Ureter (tissue), 1 donor: ENCODE measurements around the gene SIMC1. TPM values are rescaled to one million over a fixed set of nuclear protein-coding genes. Genes with fewer than 3 reads are reported as not detected.

ENCODE experiments used
- DNase-seq: peaks from one replicate; pipeline ENCODE4 v3.0.0-alpha.2; 2020; ENCODE audit warnings: low spot score
- total RNA-seq: library from RNA; stranded (reverse); gene quantifications from one replicate; pipeline ENCODE4 v1.2.4, GENCODE V29; 2023
- donor health status: DM: yes; HTN: yes; CAD: no.

SIMC1 gene
- total RNA-seq, 1 donor from 2014 or later = 25.7 TPM

DNA sequence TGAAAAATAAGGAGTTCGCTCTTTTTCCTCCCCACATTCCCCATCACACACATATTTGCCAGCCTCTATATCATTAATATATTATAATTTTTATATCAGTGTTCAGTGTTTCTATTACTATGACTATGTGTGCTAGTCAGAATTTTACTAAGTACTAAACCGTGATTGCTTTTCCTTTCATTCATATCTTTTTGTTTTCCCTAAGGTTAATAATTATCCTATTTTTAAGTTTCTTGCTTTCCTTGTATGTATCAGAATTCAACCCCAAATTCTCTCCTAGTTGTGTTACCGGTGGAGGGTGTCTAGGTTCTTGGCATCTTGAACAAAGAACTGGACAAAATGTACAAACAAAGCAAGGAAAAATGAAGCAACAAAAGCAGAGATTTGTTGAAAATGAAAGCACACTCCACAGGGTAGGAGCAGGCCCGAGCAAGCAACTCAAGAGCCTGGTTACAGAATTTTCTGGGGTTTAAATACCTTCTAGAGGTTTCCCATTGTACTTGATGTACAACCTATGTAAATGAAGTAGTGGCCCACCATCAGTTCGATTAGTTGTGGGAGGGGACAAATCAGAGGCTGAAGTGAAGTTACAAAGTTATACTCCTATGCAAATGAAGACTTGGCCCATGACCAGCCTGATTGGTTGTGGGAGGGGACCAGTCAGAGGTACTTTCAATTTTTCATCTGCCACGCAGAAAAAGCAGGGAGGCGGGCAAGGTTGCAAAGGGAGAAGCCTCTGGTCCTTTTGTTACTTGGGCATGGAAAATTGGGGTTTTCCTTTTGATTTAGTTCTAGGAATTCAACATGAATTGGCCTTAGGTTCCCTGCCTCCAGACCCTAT is 79.5 kb downstream of the SIMC1 start:
- no peak for DNase-seq

DNA sequence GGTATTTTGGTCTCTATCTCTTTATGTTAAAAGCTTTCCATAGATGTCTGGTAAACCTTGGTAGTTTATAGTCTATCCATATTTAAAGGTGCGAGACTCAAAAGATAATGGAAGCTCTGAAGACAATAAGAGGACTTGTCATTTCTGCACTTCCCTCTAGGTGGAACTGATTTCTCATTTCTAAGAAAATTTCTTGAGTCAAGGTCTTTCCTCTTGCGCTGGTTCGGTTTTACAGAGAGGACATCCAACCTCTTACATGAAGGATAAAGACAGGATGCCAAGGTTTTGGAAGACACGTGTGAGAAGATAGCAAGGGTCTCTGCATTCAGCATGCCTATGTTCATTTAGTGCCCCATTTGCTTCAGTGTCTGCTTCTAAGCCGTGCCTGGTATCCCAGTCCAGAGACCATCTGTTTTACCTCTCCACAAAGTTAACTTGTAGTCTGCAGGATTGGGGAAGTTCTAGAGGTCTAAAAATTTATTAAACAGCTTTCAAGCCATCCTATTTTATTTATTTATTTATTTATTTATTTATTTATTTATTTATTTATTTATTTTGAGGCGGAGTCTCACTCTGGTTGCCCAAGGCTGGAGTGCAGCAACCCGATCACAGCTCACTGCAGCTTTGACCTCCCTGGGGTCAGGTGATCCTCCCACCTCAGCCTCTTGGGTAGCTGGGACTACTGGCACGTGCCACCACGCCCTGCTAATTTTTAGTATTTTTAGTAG is 81.8 kb downstream of the SIMC1 start:
- DNase-seq = no peak

DNA sequence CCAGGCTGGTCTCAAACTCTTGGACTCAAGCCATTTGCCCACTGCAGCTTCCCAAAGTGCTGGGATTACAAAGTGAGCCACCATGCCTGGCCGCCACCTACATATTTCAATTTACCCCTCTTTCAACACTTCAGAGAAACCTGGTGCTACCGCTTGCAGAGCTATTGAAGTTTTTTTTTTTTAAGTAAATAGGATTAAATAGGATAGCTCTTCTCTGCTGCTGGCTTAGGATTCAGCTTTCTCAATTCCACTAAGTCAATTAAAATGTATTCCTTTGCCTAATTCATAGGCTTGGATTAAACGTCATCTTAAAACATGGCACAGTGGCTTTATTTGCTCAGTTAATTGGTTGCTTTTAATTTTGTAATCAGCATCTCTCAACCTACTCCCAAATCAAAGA is 82.4 kb downstream of the SIMC1 start:
- no peak for DNase-seq

DNA sequence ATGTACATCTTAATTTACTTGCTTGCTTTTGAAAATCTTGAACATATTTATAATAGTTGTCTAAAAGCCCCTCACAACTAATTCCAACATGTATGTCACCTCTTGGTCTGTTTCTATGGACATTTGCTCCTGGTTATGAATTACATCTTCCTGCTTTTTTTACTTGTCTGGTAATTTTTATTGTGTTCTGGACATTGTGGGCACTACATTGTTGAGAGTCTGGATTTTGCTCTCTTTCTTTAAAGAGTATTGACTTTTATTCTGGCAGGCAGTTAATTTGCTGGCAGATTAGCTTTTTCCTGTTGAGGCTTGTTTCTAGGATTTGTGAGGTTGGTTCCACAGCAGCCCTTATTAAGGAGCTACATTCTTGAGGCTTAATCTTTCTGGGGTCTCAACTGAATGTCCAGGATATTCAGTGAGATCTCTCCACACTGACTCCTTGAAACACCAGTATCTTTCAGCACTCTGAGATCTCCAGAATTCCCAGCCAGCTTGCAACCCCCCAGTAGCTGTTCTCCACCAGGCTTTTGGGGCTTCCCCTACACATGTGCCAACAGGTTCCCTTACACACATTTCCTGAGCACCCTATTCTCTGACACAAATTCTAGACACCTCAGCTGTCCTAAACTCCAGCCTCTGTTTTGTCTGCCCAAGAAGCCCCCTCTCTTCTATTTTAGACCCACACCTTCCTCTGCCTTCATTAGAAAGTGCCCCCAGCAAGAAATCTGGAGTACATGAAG is 96.0 kb downstream of the SIMC1 start:
- DNase-seq = no peak

DNA sequence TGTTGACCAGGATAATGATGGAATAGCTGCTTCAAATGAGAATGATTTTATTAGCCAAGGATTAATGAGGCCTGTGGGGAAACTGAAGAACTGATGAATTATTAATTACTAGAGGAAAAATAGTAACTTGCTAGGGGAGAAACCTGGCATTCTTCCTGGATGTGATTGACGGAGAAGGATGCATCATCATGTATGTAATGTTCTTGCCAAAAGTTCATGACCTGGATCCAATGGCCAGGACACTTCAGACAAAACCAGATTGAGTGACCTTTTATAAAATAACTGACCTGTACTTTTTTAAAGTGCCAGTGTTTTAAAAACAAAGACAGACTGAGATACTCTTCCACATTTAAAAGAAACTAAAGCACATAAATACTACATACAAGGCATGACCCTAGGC is 99.7 kb downstream of the SIMC1 start:
- no peak for DNase-seq

DNA sequence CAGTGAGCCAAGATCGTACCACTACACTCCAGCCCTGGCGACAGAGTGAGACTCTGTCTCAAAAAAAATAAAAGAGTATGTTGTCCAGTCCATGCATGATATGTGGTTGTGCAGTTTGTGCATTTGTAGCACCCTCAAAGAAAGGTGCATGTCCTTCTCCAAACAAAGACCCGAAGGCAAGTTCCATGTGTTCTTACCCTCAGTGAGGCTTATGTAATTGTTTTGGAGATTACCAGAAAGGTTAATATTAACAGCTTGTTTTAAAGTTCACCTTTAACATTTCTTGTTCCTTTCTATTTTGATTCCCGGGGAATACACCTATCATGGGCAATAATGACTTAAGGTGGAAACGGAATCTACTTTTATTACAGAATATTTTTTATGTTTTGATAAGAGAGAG is 101.1 kb downstream of the SIMC1 start:
- DNase-seq = no peak

GRCh38 chr5:176341325-176342157 is 103.3 kb downstream of the SIMC1 start:
- DNase-seq = no peak

DNA sequence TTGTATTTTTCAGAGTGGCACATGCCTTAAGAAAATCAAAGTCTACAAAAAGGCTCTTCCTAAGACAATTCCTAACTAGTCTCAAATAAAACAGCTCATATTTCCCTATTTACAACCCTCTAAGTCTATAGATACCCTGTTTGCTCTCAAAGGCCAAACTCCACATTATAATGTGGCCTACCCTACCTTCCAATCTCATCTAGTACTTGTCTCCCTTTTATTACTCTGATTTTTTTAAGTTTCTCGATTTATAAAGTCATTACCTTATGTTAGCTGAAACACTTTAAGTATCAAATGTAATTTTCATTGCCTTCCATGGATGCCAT is 103.9 kb downstream of the SIMC1 start:
- DNase-seq = no peak

DNA sequence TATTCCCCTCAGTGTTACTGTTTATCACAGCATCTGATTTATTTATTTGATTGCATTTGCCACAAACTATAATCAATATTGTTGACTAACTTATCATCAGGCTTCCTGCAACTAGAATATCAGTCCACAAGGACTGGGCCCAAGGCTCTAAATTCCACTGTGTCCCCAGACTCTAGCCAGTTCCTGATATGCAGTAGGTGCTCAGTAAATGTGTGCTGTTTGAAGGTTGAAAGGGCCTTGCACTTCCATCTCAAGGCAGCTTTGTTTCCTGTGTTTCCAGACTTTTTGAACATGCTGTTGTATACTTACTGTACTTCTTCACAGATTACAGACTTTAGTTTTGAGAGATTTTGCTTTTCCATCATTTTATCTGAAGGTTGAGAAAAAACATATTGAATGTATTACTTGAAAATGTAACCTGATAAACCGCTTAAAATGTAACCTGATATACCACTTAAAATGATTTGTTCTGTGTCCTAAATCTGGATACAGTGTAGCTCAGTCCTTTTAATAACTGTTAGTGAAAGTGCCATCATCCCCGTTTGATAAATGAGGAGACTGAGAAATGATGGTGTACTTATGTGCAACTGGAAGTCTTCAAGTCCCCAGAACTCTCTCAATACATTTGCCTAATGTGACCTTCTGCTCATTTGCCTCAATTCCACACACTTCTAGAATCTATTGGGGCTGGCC is 104.7 kb downstream of the SIMC1 start:
- DNase-seq = no peak

GRCh38 chr5:176350416-176350815 is 112.2 kb downstream of the SIMC1 start:
- no peak for DNase-seq

GRCh38 chr5:176352116-176352878 is 114.1 kb downstream of the SIMC1 start:
- DNase-seq = no peak

GRCh38 chr5:176353533-176353932 is 115.3 kb downstream of the SIMC1 start:
- no peak for DNase-seq

- no peak for DNase-seq
These were observed 117.4 kb downstream of the SIMC1 start for GRCh38 chr5:176355400-176356178.

DNA sequence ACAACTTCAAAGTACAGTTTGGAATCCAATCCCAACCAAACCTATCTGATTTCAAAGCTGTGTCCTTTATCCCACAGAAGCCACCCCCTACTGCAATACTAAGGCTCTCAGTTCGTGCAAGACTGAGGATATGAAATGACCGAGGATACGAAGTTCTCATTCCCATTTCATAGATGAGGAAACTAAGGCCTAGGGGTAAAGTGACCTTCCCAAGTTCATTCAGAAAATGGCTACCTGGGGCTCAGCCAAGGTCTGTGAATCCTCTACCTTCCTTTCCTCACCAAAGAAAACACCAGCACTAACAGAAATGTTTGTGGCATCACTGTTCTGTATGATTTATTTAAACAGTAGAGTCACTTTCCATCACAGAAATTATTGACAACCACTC is 117.9 kb downstream of the SIMC1 start:
- DNase-seq = no peak

DNA sequence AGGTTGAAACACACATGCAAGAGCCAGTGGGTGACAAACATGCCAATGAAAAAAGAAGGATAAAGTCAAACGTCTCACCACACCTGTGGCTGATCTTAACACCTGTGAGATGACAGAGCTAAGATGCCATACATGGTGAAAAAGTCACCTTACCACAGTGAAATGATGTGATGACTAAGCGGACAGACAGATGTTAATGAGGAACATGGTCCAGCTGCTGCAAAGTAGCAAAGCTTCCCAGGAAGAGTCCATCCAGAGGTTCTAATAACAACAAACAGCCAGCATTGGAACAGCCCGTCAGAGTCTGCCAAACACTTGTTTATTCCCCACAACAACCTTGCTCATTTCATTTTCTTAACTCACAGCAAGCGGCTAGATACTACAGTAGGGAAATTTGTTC is 121.4 kb downstream of the SIMC1 start:
- no peak for DNase-seq

DNA sequence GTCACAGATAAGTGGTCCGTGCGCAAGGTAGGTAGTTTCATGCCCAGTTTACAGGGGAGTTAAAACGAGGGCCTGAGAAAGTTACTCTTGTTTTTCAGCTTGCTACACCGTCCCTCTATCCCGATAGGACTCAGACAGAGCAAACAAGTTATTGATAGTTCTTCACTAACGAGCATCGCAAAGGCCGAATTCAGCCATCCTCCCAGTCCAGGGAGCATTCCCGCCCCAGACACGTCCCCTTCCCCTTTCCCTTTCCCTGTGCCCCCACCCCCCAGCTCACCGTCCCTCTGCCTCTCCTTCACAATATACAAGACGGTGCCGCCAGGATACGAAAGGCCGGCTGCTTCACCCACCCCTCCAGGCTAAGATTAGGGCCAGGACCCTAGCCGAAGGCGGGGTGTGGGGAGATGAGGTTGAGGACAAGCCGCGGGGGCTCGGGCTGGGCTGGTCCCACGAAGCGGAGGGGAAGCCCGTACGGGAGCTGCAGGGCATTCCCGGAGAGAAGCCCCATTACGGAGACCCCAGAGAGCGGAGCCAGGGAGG is 122.7 kb downstream of the SIMC1 start:
- no peak for DNase-seq

GRCh38 chr5:176361437-176362232 is 123.4 kb downstream of the SIMC1 start, which contains the start of gene KIAA1191:
TSS of gene KIAA1191 (minus strand) at chr5:176361764. CDS start at chr5:176359508, 2,256 bp downstream.
- DNase-seq = peak; percentile 94

- no peak for DNase-seq
These were observed 123.9 kb downstream of the SIMC1 start for GRCh38 chr5:176362233-176362490.
